ENCODE measurements around the gene ASIC1.

Gene ASIC1

GRCh38 chr12:50100561-50100960 is 43.2 kb downstream of the ASIC1 start:
- no peak for TF ChIP-seq CTCF (IDR thresholded peaks at IDR 0.05; ENCODE audit: low read length, missing control alignments)
- no peak overlapping the region for H3K4me3 ChIP-seq (replicated peaks; ENCODE audit: low read depth, low read length)
- no peak for DNase-seq (ENCODE audit: low read depth)

GRCh38 chr12:50101663-50102062 is 44.3 kb downstream of the ASIC1 start:
- peak; percentile 64 for DNase-seq (ENCODE audit: low read depth)
- peak; percentile 64 for TF ChIP-seq CTCF (IDR thresholded peaks at IDR 0.05; ENCODE audit: low read length, missing control alignments)
- H3K4me3 ChIP-seq (replicated peaks; ENCODE audit: low read depth, low read length): no peak overlapping the region

- no peak overlapping the region for H3K4me3 ChIP-seq (replicated peaks; ENCODE audit: low read depth, low read length)
- no peak for DNase-seq (ENCODE audit: low read depth)
- TF ChIP-seq CTCF (IDR thresholded peaks at IDR 0.05; ENCODE audit: low read length, missing control alignments): no peak
Observed at GRCh38 chr12:50102131-50102531, 44.7 kb downstream of the ASIC1 start.

- H3K4me3 ChIP-seq (replicated peaks; ENCODE audit: low read depth, low read length): no peak overlapping the region
- no peak for DNase-seq (ENCODE audit: low read depth)
- TF ChIP-seq CTCF (IDR thresholded peaks at IDR 0.05; ENCODE audit: low read length, missing control alignments): no peak
Observed at GRCh38 chr12:50102646-50103309, 45.4 kb downstream of the ASIC1 start.

GRCh38 chr12:50103351-50103750 is 46.0 kb downstream of the ASIC1 start:
- TF ChIP-seq CTCF (IDR thresholded peaks at IDR 0.05; ENCODE audit: low read length, missing control alignments): no peak
- no peak overlapping the region for H3K4me3 ChIP-seq (replicated peaks; ENCODE audit: low read depth, low read length)
- DNase-seq (ENCODE audit: low read depth): no peak

- no peak within 1 kb of the TSS for H3K4me3 ChIP-seq (replicated peaks; ENCODE audit: low read depth, low read length)
- peak; percentile 38 for DNase-seq (ENCODE audit: low read depth)
- no peak for TF ChIP-seq CTCF (IDR thresholded peaks at IDR 0.05; ENCODE audit: low read length, missing control alignments)
Observed at GRCh38 chr12:50103767-50104321, 46.4 kb downstream of the ASIC1 start, which contains the start of gene GPD1. TSS of gene GPD1 (plus strand) at chr12:50104008. CDS start at chr12:50104051, 43 bp downstream.
